B cell (primary cell): ENCODE results near the gene SLC38A6.

Experiments used
- EZH2 ChIP-seq: IDR thresholded peaks from 2 replicates; pipeline ENCODE4 v1.6.1; 2012; ENCODE audit warnings: borderline replicate concordance, low read depth, mild to moderate bottlenecking, moderate library complexity, low read length; ENCODE audit not compliant: insufficient read depth, poor library complexity, severe bottlenecking
- TF ChIP-seq, protein P1 (sequence below): fragments of 200-600 bp; IDR thresholded peaks from one replicate; pipeline ENCODE4 v1.8.0; 2022; ENCODE audit warnings: antibody characterized with exemption, mild to moderate bottlenecking

DNA sequence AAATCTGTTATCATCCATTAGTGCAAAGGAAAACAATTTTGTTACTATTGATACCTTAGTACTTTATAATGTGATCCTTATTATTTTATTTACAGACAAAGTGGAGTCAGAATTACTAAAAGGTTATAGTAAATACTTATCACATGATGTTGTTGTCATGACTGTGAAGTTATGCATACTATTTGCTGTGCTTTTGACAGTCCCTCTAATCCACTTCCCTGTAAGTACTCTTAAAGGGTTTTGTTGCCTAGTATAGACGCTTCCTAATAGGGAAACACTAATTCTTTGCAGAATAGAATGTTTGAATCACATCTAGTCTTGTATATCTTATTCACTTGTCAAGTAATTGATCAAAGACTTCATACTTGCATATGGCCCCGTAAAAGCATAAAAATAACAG is 69.4 kb downstream of the SLC38A6 start:
- TF ChIP-seq, protein P1, sequence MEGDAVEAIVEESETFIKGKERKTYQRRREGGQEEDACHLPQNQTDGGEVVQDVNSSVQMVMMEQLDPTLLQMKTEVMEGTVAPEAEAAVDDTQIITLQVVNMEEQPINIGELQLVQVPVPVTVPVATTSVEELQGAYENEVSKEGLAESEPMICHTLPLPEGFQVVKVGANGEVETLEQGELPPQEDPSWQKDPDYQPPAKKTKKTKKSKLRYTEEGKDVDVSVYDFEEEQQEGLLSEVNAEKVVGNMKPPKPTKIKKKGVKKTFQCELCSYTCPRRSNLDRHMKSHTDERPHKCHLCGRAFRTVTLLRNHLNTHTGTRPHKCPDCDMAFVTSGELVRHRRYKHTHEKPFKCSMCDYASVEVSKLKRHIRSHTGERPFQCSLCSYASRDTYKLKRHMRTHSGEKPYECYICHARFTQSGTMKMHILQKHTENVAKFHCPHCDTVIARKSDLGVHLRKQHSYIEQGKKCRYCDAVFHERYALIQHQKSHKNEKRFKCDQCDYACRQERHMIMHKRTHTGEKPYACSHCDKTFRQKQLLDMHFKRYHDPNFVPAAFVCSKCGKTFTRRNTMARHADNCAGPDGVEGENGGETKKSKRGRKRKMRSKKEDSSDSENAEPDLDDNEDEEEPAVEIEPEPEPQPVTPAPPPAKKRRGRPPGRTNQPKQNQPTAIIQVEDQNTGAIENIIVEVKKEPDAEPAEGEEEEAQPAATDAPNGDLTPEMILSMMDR: no peak
- TF ChIP-seq EZH2: no peak
